Subcutaneous adipose tissue (tissue), 4 donors: ENCODE measurements around the gene NKAIN2. TPM values are rescaled to one million over a fixed set of nuclear protein-coding genes. Genes with fewer than 3 reads are reported as not detected.

ENCODE experiments used
- CTCF ChIP-seq: fragments of 450-650 bp; IDR thresholded peaks from one replicate; pipeline ENCODE4 v1.5.1; 2016; ENCODE audit warnings: low read depth, mild to moderate bottlenecking, control low read depth, antibody characterized with exemption, moderate library complexity
- total RNA-seq, 4 donors: library from RNA; depleted of rRNA; stranded (reverse); fragments of >200 nt; gene quantifications; one replicate each; pipeline ENCODE4 v1.1.0, GENCODE V29; 2016

Gene NKAIN2
- total RNA-seq, 4 donors from 2014 or later, result not detected

DNA sequence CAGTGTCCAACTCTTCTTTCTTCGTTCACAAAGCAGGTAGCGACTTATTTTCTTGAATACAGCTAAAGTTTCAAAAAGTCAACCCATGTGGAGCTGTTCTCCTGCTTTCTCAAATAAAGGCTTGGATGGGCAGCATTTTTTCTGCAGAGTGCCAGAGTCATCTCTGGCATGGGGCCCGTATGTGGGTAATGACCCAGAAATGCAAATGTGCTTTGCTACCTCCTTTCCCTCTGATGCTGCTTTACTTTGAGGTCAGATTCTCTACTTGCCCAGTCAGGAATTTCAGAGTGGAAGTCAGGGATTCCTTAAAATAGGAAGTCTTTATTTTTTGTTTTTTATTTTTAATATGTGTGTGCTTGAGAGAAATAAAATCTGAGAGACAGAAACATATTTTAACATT lies 4.9 kb downstream of the NKAIN2 start:
- no peak for TF ChIP-seq CTCF

GRCh38 chr6:123810214-123810613 lies 6.5 kb downstream of the NKAIN2 start:
- TF ChIP-seq CTCF, result no peak

GRCh38 chr6:123810948-123811347 lies 7.3 kb downstream of the NKAIN2 start:
- TF ChIP-seq CTCF, result no peak

GRCh38 chr6:123811378-123811777 lies 7.7 kb downstream of the NKAIN2 start:
- no peak for TF ChIP-seq CTCF

- no peak for TF ChIP-seq CTCF
These were observed 9.0 kb downstream of the NKAIN2 start for GRCh38 chr6:123812621-123813020.

GRCh38 chr6:123821112-123821511 lies 17.4 kb downstream of the NKAIN2 start:
- TF ChIP-seq CTCF, result no peak

GRCh38 chr6:123829302-123829953 lies 25.8 kb downstream of the NKAIN2 start:
- TF ChIP-seq CTCF, result no peak
